Fibroblast of peridontal ligament (primary cell): ENCODE measurements around the gene TDRD5.
A peak's percentile ranks its signal among the peaks of the same experiment; 100 is the strongest.

Experiments
- DNase-seq: peaks from one replicate; pipeline ENCODE4 v3.0.0-alpha.2; 2010; ENCODE audit errors: extremely low read depth

Gene TDRD5, protein sequence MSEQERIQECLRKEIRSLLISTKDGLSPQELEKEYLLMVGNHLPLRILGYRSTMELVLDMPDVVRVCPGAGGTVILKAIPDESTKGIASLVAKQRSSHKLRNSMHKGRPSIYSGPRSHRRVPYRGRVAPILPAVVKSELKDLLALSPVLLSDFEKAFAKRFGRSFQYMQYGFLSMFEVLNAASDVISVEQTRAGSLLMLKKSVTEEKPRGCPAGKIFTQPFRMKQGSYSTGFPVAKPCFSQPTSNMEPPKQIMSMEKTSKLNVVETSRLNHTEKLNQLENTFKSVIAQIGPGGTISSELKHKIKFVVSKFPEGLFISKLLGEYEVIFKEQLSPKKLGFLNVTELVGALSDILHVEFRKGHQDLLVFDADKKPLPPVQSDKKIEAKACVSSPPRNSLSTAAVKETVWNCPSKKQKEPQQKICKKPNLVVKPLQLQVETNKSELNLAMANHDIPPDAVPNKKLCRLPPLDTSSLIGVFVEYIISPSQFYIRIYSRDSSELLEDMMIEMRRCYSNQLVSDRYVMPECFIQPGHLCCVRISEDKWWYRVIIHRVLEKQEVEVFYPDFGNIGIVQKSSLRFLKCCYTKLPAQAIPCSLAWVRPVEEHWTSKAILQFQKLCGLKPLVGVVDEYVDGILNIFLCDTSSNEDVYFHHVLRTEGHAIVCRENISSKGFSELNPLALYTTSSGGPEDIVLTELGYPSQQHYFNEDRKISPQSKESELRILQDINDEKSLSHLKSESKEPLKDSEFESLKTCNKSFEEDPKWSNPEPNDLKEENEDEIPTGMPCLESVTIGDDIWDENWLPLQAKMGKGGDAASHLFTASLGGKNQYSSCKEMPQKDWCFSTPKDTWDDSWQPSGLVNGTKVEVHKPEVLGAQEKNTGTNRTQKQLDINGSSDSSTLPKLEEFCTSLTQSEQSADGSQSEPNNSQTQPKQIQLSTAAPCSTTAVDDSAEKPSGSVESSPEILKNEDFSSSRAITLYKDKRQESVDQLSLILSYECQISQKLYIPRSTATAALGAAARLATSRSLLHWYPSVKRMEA

DNA sequence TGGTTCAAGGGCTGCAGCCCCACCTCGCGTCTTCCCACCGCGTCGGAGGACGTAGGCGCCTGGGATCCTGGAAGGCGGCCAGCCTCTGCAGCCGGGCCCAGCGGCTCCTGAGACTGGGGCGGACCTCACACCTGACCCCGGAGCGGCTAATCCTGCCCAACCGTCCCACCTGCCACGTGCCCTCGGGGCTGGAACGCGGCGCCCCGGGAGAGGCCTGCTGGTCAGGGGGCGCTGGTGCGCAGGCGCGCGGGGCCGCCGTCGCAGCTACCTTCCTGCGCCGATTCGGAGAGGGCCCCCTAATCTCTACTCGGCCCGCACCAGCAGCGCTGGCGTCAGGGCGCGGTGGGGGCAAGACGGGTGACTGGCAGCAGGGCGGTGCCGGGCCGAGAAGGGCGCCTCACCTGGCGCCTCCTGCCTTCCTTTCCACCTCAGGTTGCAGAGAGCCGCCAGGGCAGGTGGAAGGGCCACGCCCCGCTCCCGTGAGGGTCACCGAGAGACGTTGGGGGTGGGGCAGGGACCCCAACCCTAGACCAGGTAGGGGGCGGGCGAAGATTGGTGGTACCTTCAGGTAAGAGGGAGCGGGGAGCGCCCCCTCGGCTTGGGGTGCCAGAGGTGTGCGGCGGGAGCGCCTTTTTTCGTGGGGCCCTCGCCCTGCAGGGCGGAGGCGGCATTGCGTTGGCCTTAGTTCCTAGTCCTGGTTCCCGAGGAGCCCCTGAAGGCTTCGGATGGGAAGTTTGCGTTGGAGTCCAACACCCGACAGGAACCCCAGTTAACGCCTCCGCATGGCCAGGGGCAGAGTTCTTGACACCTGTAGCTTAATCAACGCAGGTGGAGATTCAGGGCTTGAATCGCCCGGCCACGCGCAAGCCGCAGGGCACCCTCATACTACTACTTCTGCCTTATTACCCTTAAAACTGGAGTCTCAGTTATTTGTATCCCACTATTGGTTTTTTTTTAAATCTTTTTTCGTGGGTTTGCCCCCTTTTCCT lies at the start of gene TDRD5:
Gene TDRD5, plus strand, starts transcription at position 241 of the 989 bp plus-strand sequence. CDS start 784 bp downstream, outside the sequence.
- no peak for DNase-seq

DNA sequence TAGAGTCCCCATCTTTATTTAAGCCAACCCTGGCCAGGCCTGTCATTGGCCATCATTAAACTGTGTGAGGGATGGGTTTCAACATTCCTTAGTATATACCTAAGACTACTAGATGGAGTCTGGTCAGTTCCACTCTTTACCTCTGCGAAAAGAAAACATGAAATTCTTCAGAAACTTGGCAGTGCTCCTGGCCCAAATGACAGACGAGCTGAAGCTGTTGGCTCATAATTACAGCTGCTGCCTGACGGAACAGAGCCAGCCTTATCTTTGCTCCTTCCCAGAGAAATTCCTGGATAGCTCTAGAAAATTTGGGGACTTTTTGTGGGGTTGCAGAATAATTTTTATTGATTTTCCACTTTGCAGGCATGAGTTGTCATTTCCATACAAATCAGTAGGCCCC lies 46.3 kb upstream of the TDRD5 start:
- DNase-seq, result no peak

DNA sequence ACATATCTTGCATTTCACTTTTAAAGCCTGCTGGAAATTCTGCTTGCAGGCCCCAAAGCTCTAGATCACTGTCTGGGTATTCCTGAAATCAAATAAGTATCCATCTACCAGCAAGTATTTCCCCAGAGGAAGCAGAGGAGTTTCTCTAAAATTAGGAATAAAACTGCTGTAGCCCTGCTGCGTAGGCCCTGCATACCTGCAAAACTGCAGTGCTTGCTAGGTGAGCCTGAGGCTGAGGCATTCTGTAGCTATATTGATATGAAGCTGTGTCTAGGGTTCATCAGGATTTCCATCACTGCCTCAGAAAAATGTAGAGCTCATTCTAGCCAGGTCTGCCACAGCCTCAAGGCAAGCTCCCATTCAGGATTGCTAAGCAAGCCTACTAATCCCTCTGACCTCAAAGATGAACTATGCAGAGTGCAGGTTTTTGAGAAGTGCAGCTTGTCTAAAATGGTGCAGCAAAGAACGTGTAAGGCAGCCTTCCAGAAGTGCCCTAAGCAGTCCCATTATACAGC lies 44.6 kb upstream of the TDRD5 start:
- no peak for DNase-seq

DNA sequence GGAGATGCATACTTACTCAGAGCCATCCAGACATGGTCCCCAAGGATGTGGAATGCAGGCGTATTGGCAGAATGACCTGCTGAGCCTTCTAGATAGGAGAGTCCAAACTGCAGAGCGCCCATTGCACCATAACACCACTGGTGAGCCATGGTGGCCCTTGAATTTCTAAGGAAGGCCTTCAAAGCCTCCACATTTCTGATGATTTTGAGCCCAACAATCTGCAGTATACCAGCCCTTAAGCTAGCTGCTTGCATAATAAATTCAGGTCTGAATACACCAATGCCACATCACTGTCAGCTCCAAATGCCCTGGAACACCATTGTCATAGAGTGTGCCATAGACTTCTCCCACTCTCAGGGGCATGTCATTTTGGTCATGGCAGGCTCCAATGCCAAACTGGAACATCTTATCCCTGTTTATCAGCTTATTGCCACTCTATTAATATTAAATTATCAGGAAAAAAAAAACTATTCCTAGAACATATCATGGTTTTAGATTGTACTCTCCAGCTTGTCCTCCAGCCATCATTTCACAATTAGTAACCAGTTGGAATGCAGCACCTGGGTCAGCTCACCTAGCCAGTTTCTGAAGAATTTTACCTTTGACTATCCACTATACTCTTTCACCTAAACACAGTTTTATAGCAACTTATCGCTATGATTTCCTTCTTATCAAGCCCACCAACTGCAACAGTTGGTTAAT lies 42.8 kb upstream of the TDRD5 start:
- no peak for DNase-seq

DNA sequence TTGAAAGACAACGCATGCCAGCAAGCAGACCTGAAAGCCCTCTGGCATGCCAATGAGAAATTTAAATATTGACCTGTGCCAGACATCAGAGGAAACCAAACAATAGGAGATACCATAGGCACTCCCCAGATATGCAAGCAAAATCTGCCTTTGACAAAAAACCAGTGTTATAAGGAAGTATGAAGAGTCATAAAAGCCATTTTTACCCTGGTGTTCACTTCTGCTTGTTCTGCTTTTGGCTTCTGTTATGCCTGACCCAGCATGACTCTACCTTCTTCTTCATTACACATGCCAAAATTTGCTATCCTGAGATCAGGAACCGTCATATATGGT lies 42.3 kb upstream of the TDRD5 start:
- DNase-seq, result no peak

DNA sequence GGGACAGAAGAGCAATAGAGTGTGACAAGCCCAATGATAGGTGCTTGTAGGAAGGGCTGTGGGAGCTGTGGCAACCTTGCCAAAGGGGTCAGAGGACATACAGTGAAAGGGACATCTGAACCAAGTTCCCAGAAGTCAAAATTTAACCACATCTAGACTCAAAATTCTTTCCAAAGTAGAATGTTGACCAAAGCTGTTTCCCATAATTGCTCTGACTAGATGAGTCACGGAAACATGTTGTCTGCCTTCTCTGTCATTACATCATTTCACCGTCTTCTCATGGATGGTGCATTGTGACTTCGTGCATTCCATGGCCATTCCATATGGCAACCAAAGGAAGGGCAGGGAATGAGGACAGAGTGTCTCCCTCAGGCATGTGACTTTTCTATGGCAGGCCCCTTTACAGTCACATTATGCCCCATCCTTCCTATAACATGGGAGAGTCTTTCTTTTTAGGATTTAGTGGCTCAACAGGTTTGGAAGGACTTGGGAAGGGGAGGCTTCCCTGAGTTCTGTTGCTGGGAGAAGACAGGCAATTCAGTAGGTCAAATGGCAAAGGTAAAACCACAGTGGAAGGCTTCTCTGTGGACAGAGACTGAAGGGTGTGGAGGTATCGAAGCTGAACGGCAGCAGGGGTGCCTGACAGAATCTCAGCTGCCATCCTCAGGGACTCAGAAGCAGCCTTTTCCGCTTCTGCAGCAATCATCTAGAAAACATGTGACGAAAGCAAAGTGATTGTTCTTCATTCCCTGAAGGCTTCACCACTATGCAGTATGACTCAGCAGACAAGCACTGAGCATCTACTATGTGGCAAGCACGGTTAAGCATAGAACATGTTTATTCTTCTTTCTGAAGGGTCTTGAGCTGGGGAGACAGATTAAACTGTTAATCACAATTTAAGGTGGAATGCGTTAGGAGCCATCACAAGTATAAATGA lies 40.6 kb upstream of the TDRD5 start:
- peak; percentile 79 for DNase-seq

DNA sequence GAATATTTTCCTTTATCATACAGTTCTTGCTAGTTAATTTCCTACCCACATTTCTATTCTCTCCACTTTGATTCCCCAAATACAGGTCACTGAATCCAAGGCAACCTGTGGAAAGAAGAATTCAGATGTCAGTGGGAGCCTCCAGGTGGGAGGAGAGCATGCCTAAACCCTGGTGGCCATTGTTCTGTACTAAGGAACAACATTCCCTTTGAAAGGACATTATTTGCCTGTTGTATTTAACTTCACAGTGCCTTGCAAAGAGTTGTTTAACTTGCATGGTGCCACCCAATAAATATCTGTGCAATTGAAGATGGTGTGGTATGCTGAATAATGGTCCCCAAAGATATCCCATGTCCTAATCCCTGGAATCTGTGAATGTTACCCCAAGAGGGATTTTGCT lies 37.2 kb upstream of the TDRD5 start:
- no peak for DNase-seq

DNA sequence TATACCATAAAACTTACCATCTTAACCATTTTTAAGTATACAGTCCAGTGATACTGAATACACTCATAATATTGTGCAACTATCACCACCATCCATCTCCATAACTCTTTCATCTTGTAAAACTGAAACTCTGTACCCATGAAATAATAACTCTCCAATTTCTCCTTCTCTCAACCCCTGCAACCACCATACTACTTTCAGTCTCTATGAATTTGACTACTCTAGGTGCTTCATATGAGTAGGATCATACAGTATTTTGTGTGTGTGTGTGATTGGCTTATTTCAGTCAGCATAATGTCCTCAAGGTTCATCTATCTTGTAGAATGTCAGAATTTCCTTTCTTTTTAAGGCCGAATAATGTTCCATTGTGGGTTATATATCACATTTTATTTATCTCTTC lies 33.6 kb upstream of the TDRD5 start:
- no peak for DNase-seq

DNA sequence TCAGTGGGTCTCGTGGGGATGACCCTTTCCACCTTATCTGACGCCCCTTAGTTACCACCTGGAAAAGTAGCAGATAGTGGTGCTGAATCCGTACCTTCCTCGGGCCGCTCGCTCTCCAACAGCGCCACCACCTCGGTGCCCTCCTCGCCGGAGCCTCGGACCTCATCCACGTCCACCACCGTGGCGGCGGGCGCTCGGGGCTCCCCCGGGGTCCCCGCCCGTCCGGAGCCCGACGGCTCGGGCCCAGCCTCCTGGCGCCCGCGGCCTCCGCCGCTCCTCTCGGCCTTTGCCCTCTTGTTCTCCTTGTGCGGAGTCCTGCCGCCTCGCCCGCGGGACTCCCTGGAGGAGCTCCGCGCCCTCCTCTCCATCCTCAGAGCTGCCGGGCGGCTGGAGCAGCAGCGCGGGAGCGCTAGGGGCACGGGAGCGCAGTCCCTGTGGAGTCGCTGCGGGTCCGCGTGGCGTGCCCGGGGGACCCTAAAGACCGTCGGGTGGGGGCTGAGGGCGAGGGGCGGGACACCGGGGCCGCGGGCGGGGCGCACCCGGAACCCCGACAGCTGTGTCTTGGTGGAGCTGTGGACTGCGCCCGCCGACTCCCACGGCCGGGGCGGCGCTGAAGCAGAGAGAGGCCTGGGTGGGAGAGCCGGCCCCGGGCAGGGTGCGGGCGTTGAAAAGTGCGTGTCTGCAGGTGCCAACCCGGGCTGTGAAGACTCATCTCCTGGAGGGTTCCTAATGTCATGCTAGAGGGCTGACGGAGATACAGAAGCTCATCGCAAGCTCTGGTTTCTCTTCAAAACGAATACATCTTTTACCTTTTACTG lies 15.9 kb upstream of the TDRD5 start, which contains the start of gene NPHS2:
Gene NPHS2, minus strand, starts transcription at position 452 of the 818 bp plus-strand sequence. Its CDS starts 84 bp downstream, at position 368.
- DNase-seq, result no peak

DNA sequence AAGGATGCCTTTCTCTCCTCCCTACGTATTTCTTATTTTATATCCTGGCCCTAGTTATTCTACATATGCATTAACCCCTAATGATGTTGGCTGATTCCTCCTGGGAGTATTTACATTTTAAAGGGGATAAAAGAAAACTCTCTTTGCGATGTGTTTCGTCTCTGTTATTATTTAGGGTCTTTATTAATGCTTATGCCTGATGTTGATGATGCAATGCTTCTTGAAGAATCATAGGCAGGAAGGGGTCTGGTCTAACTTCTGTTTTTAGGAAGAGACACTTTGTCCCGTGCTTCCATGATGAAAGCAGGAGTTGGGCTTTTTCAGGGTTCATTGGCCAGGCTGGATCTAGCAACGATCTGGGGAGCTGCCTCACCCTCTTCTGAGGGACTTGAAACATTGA lies 15.1 kb upstream of the TDRD5 start:
- no peak for DNase-seq

DNA sequence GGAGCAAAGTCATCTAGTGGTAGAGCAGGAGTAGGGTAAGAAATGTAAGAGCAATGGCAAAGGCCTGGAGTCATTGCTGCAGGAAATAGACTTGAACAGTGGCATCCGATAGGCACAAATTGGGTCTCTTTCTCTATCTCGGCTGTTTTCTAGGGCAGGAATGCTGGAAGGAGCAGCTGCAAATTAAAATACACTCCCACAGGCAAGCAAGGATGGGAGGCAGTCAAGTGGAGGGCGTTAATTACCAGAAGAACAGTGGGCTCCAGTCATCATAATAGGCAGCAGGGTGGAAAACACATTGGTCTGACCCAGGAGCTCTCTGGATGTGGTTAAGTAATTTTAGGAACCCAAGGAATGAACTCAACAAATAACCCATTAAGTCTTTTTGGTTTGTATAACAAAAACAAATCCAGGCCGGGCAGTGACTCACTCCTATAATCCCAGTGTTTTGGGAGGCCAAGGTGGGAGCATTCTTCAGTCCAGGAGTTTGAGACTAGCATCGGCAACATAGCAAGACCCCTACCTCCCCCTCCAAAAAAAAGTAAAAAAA lies 7.8 kb upstream of the TDRD5 start:
- DNase-seq, result no peak

DNA sequence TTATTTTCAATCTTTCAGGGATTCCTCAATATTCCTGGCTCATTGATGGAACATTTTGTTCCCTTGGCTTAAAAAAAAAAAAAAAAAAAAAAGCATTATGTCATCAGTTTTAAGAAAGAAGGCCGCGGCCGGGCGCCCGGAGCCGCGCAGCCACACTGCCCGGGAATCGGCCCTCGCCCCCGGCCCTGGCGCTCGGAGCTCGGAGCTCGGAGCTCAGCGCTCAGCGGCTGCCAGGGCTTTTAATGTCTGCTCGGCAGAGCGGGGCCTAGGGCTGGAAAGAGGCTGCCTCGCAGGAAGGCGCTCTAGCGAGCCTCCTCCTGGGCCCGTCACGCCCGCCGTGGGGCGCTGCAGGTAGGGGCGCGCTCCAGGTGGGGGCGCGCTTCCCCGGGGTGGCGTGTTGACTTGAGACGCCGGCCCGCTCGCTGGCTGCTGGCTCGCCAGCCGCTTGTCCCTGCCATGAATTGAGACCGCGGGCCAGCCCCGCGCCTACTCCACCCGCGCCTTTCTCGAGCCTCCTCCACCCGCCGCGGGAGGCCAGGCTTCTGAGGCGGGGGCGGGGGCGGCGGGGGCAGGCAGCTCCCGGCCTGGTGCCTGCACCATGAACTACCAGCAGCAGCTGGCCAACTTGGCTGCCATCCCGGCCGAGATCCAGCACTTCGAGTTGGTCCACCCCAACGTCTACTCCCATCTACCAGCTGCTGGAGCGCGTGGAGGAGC lies 5.4 kb upstream of the TDRD5 start:
- DNase-seq, result peak; percentile 17

DNA sequence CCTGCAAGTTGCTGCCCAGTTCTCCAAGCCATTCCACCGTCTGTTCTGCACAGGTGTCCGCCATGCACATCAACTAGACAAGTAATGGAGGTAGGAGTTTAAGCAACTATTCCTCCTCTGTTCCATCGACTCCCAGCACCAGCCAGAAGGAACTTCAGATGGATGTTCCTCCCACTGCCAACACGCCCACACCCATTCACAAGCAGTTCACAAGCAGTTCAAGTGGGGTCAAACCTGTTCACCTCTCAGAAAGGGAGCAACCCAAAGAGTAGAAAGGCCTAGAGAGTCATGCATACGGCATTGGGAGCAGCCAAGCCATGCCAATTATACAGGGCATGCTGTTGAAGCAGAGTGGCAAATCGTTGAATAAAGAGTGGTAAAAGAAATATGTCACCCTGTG lies 4.3 kb upstream of the TDRD5 start:
- DNase-seq, result no peak

DNA sequence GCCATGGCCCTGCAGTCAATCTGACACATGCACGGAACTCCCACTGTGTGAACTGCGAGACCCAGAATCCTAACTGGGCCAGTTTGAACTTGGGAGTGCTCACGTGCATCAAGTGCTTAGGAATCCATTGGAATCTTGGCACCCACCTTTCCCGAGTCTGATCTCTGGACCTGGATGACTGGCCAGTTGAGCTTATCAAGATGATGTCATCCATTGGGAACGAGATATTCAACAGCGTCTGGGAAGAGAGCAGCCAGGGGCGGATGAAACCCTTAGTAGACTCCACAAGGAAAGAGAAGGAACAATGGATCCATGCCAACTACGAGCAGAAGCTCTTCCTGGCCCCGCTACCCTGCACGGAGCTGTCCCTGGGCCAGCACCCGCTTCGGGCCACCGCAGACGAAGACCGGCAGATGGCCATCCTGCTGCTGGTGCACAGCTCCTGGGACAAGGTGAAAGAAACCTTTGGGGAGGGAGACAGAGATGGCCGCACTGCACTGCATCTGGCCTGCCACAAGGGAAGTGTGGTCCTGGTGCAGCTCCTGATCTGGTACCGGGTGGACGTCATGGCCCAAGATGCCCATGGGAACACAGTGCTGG lies 3.1 kb upstream of the TDRD5 start:
- DNase-seq, result no peak

DNA sequence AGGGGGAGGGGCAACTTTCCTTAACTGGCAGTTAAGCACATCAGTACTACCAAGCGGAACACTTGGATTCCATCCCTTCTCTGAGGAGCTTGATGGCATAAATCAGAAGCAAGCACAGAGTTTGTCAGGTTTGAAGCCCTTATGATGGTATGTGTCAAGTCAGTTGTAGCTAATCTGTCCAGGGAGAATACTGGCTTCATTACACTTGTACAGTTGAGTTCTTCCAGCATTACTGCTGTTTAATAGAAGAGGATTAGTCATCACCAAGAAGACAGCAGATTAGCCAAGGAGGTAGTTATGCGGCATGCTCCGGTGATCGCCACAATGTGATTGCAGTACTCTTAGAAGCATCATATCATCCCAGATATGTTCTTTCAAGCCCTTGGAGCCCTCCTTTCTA lies 2.1 kb upstream of the TDRD5 start:
- no peak for DNase-seq

DNA sequence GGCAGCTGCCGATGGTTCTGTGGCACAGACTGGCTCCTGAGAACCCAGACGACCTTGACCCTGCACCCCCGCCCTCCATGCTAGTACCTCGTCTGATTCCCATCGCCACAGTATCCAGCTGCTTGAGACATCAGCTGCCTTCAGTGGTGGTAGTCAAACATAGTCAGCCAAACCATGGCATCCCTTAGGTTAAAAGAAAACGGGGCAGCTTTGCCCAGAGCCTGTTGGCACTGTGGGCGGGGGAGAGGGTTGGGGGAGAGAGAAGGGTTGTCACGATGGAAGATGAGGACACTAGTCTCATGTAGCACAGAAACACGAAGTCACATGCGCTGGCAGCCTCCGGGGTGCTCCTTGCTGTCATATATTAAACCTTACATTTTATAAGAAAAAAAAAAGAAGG lies 961 bp upstream of the TDRD5 start:
- no peak for DNase-seq

DNA sequence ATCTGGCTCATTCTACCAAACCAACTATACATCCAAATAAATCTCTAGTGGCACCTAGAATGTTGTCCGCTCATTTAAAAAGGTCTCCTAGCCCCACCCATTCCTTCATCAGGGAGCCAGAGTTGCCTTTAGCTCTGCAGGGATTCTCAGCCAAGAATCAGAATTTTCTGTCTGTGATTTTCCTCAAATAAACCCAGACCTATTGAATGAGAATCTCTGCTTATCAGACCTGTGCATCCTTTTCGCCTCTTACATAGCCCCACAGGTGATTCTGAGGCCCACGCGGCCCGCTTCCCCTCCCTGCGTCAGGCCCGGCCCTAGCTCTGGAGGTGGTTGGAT lies 410 bp upstream of the TDRD5 start:
- DNase-seq, result no peak
